GM19238 (cell line): Measurements from ENCODE around the gene VPS33B.

Experiments
- DNase-seq: peaks from one replicate; pipeline ENCODE4 v3.0.0; 2011; ENCODE audit warnings: low spot score; ENCODE audit not compliant: insufficient read length

VPS33B gene

DNA sequence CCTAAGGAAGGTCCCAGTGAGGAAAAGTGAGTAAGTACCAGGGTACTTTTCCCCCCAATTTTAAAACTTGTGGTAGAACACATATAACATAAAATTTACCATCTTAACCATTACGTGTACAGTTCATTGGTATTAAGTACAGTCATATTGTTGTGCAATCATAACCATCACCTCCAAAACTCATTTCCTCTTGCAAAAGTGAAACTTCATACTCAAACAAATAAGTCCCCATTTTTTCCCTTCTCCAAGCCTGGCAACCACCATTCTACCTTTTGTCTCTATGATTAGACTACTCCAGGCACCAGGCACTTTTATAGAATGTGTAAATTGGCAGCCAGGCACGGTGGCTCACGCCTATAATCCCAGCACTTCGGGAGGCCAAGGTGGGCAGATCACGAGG, 40.3 kb downstream of the VPS33B start:
- no peak for DNase-seq

DNA sequence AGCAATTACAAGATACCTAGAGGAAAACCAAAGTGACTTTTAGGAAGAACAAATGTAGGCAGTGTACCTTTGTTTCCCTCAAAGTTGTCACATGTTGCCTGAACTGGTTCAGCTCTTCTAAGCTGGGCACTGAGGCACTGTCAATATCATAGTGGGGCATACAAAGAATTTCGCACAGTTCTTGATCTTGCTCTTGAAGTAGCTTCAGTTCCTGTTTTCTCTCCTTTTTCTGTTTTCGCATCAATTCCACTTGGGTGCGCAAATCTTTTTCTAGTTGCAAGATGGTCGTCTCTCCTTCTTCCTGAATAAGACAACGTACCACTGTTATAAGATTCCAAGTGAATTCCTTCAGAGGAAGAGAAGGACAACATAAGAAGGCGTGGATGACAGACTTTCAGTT, 40.7 kb downstream of the VPS33B start:
- peak; percentile 21 for DNase-seq

DNA sequence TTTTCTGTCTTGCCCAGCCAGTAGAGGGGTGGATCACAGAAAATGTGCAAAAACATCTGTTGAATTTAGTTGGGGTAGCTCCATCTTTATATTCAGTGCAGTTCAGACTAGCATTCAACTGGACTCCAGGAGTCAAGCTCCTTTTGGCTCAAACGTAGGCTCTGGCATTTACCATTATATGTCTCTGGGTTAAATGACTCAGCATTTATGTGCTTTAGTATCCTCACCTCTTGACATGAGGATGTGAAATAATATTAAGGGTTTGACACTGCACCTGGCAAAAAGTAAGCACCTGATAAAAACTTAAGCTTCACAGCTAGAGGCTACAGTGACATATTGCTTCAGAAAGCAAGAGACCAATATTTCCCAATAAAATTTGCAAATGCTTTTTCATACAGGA, 42.8 kb downstream of the VPS33B start:
- DNase-seq, result no peak

DNA sequence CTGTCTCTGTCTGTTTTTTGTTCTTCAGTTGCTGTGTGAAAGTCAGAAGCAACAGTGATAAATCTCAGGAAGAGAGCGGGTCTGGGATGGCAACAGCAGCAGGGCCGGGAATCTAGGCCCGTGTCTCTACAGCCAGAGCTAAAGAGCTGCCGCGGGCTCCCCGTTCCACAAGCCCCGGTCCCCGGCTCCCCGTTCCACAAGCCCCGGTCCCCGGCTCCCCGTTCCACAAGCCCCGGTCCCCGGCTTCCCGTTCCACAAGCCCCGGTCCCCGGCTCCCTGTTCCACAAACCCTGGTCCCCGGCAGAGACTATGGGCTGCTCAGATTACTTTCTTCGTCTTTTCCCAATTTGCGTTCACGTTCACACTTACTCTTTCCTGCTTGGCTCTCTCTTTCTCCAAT, 48.2 kb downstream of the VPS33B start:
- DNase-seq, result no peak

DNA sequence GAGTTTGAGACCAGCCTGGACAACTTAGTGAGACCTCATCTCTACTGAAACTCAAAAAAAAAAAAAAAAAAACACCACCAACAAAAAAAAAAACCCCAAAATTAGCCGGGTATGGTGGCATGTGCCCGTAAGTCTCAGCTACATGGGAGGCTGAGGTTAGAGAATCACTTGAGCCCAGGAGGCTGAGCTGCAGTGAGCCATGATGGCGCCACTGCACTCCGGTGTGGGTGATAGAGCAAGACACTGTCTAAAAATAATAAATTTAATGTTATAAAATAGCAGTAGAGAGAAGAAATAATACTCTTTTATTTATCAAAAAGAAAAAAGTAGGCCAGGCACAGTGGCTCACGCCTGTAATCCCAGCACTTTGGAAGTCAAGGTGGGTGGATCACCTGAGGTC, 50.3 kb downstream of the VPS33B start:
- DNase-seq, result no peak

DNA sequence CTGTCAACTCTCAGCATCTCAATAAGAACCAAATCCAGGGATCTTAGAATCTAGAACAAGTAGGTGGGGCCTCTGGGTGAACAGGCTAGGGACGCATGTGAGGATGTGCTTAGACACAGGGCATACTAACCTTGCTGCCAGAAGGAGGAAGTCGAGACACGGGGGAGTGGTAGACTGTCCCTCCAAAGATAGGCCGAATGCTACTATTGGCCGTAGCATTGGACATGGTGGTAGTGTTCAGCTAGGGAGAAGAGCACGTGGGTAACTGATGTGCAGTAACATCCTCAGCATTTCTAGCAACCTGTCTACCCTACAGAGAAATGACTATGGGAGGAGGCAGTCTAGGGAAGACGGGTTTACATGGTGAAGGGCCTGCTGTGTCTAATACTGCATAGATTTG, 52.1 kb downstream of the VPS33B start:
- DNase-seq, result no peak

DNA sequence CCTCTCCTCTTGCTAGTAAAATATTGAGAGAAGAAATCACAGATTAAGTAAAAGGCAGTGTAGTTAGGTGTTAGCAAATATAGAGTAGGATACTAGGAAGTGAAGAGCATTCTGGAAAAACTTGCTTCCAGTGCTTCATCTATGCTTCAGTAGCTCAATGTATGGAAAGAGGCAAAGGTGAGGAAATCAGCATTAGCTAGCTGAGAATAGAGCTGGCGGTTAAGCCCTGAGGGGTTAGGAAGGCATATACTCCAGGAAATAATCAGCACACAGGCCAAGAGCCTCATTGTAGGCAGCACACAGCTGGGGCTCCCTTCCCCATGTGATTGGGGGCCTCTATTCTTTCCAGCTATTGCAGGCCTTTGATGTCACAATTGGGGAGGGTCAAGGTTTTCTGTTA, 54.0 kb downstream of the VPS33B start:
- DNase-seq, result no peak

DNA sequence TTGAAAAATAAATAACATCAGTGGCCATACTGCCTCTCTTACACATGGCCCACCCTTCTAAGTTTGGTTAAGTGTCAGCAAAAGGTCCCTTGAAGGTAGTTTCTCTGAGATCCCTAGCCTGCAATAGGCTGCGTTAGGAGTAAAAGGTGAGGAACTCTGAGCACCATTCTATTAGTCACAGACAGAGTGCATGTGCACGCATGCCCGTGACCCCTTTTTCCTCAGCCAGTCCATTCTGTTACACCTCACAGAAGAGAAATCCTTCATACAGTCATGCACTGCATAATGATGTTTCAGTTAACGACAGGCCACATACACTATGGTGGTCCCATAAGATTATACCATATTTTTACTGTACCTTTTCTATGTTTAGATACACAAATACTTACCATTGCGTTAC, 55.2 kb downstream of the VPS33B start:
- no peak for DNase-seq

DNA sequence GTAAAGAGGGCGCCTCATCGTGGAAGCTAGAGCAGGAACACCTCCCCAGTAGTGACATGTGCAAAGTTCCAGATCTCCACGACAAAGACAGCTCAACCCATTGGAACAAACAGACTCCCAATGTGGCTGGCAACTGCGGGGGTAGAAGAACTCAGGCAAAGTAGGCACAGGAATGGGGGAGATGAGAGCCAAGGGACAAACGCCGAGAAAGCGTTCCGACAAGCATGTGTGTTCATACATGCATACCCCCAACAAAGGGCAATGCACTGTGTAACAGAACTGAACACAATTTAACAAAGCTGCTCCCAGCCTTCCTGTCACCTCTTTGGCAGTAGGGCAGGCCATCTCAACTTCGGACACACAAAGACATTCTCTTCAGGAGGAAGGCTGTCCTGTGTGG, 56.1 kb downstream of the VPS33B start:
- no peak for DNase-seq

DNA sequence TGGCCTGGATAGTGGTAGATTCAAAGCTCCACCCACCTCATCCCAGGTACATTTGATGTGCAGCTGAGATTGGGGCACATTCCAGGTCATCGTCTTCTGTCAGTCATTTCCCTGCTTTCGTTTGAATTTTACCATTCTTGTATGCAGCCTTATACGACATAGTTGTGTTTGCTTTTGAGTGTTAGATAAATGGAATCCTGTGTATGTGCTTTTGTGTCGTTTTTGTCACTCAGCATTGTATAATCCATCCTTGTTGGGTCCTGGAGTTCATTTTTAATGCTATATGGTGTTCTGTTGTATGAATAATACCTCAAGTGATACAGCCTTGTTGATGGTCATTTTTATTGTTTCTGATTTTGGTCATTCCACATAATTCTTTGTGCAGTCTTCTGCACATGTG, 60.4 kb downstream of the VPS33B start:
- no peak for DNase-seq

DNA sequence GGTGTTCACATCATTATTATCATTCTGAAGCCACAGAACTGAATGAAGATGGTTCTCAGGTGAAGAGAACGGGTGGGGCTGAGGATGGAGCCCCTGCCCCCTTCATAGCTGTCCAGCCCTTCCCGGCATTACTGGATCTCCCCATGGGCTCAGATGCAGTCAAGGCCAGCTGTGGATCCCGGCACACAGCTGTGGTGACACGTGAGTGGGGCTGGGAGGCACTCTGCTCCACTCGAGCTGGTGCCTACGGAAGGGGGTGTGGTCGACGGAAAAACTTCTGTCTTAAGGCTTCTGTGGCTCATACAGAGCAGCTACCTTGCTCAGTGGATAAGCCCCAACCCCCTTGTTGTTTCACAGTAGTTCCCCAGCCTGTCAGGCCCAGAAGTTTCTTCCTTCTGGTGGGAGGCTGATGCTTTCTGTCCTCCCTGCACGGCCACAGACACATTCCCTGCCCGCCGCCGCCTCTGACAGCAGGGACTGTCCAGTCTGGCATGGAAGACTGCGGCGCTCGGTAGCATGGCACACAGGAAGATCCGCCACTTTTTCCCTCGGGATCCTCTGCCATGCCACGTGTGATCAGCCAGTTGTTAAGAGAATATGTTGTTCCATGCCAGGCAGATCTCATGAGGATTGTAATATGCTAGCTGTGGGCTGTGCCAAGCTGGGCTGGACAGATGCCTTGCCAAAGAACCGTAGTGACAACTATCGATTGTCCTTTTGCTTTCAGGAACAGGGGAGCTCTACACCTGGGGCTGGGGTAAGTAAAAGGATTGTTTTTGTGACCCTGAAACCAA, 61.9 kb downstream of the VPS33B start:
- DNase-seq, result no peak

DNA sequence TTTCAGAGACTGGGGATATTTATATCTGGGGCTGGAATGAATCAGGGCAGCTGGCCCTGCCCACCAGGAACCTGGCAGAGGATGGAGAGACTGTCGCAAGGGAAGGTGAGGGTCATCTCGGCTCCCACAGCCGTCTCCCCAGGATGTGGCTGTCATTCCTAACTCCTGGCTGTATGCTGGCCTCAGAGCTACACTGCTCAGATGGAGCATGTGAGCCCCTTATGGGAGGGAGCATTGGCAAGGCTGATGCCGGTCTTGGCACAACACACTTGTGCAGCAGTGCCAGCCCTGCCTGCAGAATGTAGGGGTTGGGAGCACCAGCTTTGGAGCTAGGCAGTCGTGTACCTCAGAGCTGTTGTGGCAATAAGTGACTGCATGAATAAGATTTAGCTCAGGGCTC, 62.5 kb downstream of the VPS33B start:
- DNase-seq, result no peak

DNA sequence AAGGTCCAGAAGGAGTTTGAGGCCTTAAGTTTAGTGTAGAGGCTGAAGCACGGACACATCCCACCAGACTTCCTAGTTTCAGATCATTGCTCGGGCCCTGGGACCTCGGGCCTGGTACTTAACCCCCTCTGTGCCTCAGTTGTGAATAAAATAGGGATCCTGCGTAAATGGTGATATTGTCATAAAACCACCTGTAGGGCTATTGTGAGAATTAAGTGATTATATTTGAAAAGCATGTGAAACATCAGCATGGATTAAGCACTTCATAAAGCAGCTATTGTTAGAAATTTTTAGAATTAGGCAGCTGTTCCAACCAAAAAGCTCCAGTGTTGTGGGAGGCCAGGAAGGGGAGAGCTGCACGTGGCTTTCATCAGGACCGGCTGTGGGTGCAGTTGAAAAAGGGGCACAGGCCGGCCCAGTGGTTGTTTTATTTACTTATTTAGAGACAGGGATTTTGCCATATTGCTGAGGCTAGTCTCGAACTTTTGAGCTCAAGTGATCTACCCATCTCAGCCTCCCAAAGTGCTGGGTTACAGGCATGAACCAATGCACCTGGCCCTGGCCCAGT, 63.3 kb downstream of the VPS33B start:
- DNase-seq, result no peak

DNA sequence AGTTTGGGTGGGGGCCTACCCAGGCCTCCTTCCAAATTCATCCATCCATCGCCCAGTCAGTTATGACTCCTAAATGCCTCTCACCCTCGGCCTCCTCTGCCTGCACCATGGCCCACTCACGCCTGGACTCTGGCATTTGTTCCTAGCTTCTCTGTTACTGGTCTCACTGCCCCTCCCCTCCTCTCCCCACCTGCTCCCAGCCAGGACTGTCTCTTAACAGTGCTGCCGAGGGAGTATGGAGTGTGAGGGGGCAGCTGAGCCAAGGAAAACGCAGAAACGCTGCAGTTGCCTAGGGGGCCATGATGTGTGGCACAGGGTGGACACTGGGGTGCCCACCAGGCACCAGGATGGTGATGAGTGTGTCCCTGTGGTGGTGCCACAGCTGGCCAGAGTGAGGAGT, 64.6 kb downstream of the VPS33B start:
- no peak for DNase-seq

DNA sequence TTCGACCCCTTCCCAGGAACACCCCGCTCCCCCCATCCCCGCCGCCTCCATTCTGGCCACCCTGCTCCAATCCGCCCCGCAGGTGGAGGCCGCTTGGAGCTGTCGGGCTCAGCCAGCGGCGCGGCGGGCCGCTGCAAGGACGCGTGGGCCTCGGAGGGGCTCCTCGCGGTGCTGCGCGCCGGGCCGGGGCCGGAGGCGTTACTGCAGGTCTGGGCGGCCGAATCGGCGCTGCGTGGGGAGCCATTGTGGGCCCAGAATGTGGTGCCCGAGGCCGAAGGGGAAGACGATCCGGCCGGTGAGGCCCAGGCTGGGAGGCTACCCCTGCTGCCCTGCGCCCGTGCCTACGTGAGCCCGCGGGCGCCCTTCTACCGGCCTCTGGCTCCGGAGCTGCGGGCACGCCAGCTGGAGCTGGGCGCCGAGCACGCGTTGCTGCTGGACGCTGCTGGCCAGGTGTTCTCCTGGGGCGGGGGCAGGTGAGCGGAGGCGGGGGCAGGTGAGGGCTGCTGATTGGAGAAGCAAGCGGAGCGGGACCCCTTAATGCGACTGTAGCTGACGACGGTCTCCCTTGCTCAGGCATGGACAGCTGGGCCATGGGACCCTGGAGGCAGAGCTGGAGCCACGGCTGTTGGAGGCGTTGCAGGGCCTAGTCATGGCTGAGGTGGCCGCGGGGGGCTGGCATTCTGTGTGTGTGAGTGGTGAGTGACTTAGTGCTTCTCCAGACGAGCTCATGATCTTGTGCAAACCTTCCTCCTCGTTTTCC, 65.2 kb downstream of the VPS33B start:
- DNase-seq, result no peak

DNA sequence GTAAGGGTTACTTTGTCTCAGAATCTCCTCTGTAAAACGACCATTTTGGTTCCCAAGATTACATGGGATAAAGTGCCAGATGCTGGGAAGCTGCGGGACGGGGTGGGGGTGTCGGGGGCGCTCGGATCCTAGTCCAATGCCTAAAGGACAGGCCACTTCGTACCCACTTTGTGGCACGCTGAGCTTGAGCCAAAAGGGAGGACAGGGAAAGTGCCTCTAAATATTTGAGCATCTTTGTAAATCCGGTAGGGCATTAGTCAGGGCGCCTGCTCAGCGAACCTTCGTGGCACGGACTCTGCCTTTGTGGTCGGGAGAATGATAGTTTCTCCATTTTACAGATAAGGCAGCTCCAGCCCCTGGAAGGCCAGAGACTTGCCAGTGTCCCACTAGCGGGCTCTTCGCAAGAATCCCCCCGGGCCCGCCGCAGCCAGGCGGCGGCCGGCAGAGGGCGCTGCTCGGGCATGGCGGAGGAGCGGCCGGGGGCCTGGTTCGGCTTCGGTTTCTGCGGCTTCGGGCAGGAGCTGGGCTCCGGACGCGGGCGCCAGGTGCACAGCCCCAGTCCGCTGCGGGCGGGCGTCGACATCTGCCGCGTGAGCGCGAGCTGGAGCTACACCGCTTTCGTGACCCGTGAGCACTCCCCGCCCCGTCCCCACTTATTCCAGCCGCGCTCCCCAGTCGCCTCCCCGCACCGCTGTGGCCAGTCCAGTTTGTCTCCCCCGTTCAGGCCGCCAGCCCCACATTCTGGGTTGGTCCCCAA, 65.9 kb downstream of the VPS33B start:
- DNase-seq, result peak; percentile 85

DNA sequence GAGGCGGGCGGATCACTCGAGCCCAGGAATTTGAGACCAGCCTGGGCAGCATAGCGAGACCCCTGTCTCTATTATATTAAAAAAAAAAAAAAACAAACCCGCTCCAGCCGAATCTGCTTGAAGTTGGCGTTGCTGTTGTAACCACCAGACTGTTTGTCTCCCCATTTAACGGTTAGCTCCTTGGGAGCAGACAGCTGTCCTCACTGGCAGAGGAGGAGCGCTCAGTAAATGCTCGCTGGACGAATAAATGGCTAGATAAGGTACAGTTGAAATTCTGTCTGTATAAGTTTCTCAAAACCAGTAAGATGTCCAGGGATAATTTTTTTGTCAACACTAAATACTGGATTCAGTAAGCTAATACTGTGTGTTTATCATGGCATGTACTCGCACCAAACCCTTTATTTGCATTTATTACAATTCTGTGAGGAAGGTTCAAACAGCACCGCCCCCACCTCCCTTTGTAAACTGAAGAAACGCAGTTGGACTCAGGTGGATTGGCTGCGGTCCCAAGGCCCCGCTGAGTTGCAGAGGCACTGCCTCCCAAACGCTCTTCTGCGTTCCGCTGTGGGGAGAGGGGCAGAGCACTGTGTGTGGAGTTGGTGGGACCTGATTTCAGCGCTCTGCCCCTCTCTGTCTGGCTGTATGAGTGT, 66.6 kb downstream of the VPS33B start:
- no peak for DNase-seq

DNA sequence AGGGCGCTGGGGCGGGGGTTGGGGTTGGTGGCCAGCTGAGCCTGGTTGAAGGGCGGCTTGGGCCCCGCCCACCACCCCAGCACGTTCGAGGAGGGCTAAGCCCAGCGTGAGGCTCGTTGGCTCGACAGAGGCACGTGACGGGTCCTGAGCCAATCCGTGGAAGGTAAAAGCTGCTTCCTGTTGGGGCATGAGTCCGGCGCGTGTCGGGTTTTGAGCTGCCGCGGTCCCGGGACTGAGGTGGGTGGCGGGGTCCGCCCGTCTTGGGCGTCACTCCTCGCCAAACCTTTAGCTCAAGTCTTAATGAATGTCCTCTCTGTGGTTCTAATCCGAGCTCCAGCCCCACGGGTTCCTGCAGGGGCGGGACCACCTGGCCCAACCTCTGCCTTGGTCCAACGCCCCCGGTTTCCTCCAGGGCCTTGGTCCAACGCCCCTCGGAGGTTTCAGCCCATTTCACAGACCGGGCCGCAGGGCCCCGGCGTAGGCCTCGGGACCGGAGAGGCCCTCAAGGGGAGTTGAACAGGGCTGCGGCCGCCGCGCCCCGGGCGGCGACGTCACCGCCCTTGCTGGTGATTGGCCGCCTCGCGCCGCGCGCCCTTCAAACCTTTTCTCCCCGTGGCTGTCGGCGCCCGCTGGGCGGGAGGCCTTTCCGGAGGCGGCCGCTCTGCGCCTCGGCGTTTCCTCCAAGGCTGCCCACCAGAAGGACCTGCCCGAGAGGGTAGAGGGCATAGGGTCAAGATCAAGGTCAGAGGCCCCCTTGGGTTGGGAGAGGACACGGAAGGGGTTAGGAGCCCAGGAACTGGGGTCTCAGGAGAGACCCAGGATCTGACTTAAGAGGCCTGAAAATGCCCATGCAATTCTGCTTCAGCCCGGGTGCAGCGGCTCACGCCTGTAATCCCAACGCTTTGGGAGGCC, 67.4 kb downstream of the VPS33B start, which contains the start of gene RCCD1:
Gene RCCD1 (plus strand): TSS at position 173 of the 912 bp plus-strand sequence. CDS start 1,851 bp downstream, outside the sequence.
- DNase-seq, result peak; percentile 99

DNA sequence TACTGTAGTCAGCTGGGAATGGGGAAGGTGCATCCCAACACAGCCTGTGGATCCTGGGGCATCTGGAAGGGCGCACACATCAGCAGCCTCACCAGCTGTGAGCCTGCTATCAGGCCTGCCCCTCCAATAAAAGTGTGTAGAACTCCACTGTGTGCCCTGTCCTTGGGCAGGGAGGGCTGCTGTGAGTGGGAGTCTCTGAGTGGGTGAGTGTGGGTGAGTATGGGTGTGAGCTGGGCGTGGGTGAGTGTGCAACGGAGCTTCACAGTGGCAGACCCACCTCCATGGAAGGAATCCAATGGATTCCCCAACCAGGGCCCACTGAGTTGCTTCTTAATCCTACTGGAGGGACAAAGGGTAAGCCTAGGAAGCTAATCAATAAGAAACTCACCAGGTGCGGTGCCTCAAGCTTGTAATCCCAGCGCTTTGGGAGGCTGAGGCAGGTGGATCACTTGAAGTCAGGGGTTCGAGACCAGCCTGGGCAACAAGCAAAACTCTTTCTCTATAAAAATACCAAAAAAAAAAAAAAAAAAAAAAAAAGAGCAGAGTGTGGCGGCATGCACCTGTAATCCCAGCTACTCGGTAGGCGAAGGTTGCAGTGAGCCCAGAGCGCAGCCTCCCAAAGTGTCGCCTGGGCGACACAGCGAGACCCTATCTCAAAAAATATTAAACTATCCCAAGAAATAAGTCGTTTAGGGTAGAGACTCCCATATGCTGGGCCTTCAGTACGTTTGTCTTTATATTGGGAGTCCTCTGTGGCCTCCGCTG, 68.3 kb downstream of the VPS33B start:
- no peak for DNase-seq
